ENCODE measurements around the gene RAMP3. TPM values are rescaled to one million over a fixed set of nuclear protein-coding genes. Genes with fewer than 3 reads are reported as not detected.

RAMP3 gene
- total and polyA plus RNA-seq, 10 of the 15 experiments (the other 5 are each of a cell fraction or from before 2014, with no cell fraction given): not detected

GRCh38 chr7:45180084-45180986 is 22.7 kb downstream of the RAMP3 start (continued):
- TF ChIP-seq, protein P1, sequence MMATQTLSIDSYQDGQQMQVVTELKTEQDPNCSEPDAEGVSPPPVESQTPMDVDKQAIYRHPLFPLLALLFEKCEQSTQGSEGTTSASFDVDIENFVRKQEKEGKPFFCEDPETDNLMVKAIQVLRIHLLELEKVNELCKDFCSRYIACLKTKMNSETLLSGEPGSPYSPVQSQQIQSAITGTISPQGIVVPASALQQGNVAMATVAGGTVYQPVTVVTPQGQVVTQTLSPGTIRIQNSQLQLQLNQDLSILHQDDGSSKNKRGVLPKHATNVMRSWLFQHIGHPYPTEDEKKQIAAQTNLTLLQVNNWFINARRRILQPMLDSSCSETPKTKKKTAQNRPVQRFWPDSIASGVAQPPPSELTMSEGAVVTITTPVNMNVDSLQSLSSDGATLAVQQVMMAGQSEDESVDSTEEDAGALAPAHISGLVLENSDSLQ (IDR thresholded peaks at IDR 0.05): no peak
- TF ChIP-seq KLF5 (IDR thresholded peaks at IDR 0.05; ENCODE audit: partially characterized antibody) (no peak), SREBF2 (IDR thresholded peaks at IDR 0.05; ENCODE audit: low read length) (no peak), BCL11A (IDR thresholded peaks at IDR 0.05; ENCODE audit: low read depth, low read length) (no peak), ATF3 (IDR thresholded peaks at IDR 0.05; ENCODE audit: borderline replicate concordance, extremely low read depth, low read depth, low read length) (no peak)

DNA sequence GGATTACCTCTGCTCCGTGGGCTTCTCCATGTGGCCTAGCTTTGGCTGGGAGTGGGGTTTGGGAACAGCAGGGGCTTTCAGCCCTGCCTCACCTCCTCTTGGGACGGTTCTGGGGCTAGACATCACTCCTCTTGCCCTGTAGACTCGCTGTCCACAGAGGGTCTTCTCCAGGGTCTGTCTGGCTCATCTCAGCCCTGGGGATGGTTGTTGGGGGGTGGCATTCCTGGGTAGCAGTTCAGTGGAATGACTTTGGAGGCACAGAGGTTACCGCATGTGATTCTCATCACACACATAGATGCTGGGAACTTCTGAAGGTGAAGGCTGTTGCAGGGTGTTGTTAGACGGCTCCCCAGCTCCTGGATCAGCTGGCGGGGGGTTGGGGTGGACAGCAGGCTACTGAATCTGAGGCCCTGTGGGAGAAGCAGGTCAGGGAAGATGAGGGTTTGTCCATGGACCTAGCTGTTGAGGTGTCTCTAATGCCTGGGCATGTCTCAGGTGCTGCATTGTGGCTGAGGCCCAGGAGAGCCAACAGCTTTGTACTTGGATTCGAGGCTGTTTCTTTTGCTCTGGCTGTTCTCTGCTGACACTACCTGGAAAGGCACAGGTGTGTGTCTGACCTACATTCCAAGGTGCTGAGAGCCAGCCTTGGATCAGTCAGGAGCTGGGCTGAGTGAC is 23.8 kb downstream of the RAMP3 start:
- no peak overlapping the region for H2AFZ ChIP-seq (ENCODE audit: control insufficient read depth, low read depth, low read length)
- H3K4me3 ChIP-seq: no peak overlapping the region
- BruUV-seq (replicated peaks): no TSS peak
- no peak for FAIRE-seq
- intact Hi-C loops (cut with micrococcal nuclease; ENCODE audit: unreplicated experiment): no loop called here
- no peak for DNase-seq (ENCODE audit: low read depth, low spot score)
- ChIA-PET POLR2A (interaction anchor here (1.0 kb wide), 1 partner anchor 25 kb away, joined by 3 read pairs; no protein-coding TSS in a partner anchor), CTCF (no interaction called here), RAD21 (ENCODE audit: unreplicated experiment) (no interaction called here), SMC1A (ENCODE audit: uncharacterized antibody, unreplicated experiment) (no interaction called here)
- in situ Hi-C loops (cut with MboI): no loop called here
- no peaks in the 10 kb centered on the region for H3K4me1 ChIP-seq (ENCODE audit: control insufficient read depth, insufficient read depth, low read length)
- H3K79me2 ChIP-seq (ENCODE audit: control insufficient read depth, insufficient read depth, low read length): no peaks in the 10 kb centered on the region
- no peaks in the 10 kb centered on the region for H3K9me3 ChIP-seq (replicated peaks; ENCODE audit: control insufficient read depth, insufficient read depth, low read length)
- peaks cover 0 to 2% of the 10 kb centered on the region in 2 experiments; a peak in 2 of 4 replicates for H3K27me3 ChIP-seq (replicated peaks in 1 of 2; ENCODE audit: control insufficient read depth in 2 of 2, insufficient read depth in 2 of 2, low read length in 1 of 2)
- ATAC-seq: no peak
- 18% methylated on average over 7 of the region's 7 CpGs for WGBS (ENCODE audit: insufficient coverage, insufficient replicate concordance, low lambda C conversion rate, missing lambda C conversion rate)
- H3K4me2 ChIP-seq (ENCODE audit: control insufficient read depth, insufficient read depth): no peak overlapping the region
- H4K20me1 ChIP-seq (ENCODE audit: control insufficient read depth, insufficient read depth): no peaks in the 10 kb centered on the region
- H3K27ac ChIP-seq (ENCODE audit: control insufficient read depth, insufficient read depth): no peak overlapping the region
- H3K36me3 ChIP-seq (ENCODE audit: control insufficient read depth in 2 of 2, insufficient read depth in 2 of 2, low read length in 1 of 2): no peaks in the 10 kb centered on the region
- H3K9ac ChIP-seq (ENCODE audit: control insufficient read depth, insufficient read depth, low read length): no peak overlapping the region
- TF ChIP-seq KDM1A (IDR thresholded peaks at IDR 0.05; ENCODE audit: borderline replicate concordance): no peak
- no peak for TF ChIP-seq RAD51 (IDR thresholded peaks at IDR 0.05)
- no peak for TF ChIP-seq KAT2A (conservative IDR thresholded peaks at IDR 0.05; ENCODE audit: control insufficient read depth, low read depth, low read length)
- no peak for TF ChIP-seq RAD21 (IDR thresholded peaks at IDR 0.05; ENCODE audit: insufficient read depth, low read depth, low read length)
- no peak for TF ChIP-seq BMI1 (IDR thresholded peaks at IDR 0.05; ENCODE audit: borderline replicate concordance)
- no peak for TF ChIP-seq RELA (IDR thresholded peaks at IDR 0.05; ENCODE audit: borderline replicate concordance, partially characterized antibody)
- TF ChIP-seq ZNF217 (IDR thresholded peaks at IDR 0.05): no peak
- no peak for TF ChIP-seq E2F4 (IDR thresholded peaks at IDR 0.05; ENCODE audit: low read depth, low read length)
- no peak for TF ChIP-seq CHD1 (IDR thresholded peaks at IDR 0.05; ENCODE audit: low read depth, low read length)
- TF ChIP-seq CBX3 (IDR thresholded peaks at IDR 0.05; ENCODE audit: borderline replicate concordance, low read depth): no peak
- no peak for TF ChIP-seq ZBTB4 (CRISPR knock-in tag; IDR thresholded peaks at IDR 0.05)

Data from GM12878 (cell line).